DOHH2 (cell line): ENCODE measurements around the gene TMTC2.
A peak's percentile ranks its signal among the peaks of the same experiment; 100 is the strongest.

Experiments used
- H3F3A ChIP-seq: fragments of 200-600 bp; sonication (generic), shearing (Covaris generic); 2 replicates; pipeline ENCODE4 v1.6.0; 2016; ENCODE audit warnings: antibody characterized with exemption, mild to moderate bottlenecking; ENCODE audit not compliant: control insufficient read depth, insufficient read depth
- H3K27ac ChIP-seq: fragments of 200-600 bp; sonication (generic); 2 replicates; pipeline ENCODE4 v1.5.1; 2014; ENCODE audit warnings: low read depth, mild to moderate bottlenecking, low read length, moderate library complexity
- H3K27me3 ChIP-seq: fragments of 200-600 bp; sonication (generic); 2 replicates; pipeline ENCODE4 v1.6.1; 2014; ENCODE audit warnings: mild to moderate bottlenecking, low read length, mixed read lengths; ENCODE audit not compliant: control insufficient read depth
- H3K36me3 ChIP-seq: fragments of 200-600 bp; sonication (generic); 2 replicates; pipeline ENCODE4 v1.6.1; 2014; ENCODE audit warnings: mild to moderate bottlenecking, low read length, moderate library complexity, mixed read lengths; ENCODE audit not compliant: control insufficient read depth
- H3K4me1 ChIP-seq: fragments of 200-600 bp; sonication (generic); 2 replicates; pipeline ENCODE4 v1.6.1; 2014; ENCODE audit warnings: mild to moderate bottlenecking, low read length, mixed read lengths; ENCODE audit not compliant: control insufficient read depth
- H3K4me2 ChIP-seq: fragments of 200-600 bp; sonication (generic); 2 replicates; pipeline ENCODE4 v1.6.0; 2014; ENCODE audit warnings: mild to moderate bottlenecking, low read length, moderate library complexity
- H3K4me3 ChIP-seq: fragments of 200-600 bp; sonication (generic); 2 replicates; pipeline ENCODE4 v1.5.1; 2014; ENCODE audit warnings: mild to moderate bottlenecking, low read length, mixed read lengths
- H3K79me2 ChIP-seq: fragments of 200-600 bp; sonication (generic); 2 replicates; pipeline ENCODE4 v1.6.1; 2014; ENCODE audit warnings: mild to moderate bottlenecking, low read length, mixed read lengths; ENCODE audit not compliant: control insufficient read depth
- H3K9me2 ChIP-seq: fragments of 200-600 bp; sonication (generic); replicated peaks from 2 replicates; pipeline ENCODE4 v1.6.1; 2014; ENCODE audit warnings: mild to moderate bottlenecking, low read length, mixed read lengths; ENCODE audit not compliant: control insufficient read depth
- H3K9me3 ChIP-seq: fragments of 200-600 bp; sonication (generic); 2 replicates; pipeline ENCODE4 v1.6.1; 2014; ENCODE audit warnings: antibody characterized with exemption, low read length, mixed read lengths; ENCODE audit not compliant: control insufficient read depth, insufficient read depth
- H4K20me1 ChIP-seq: fragments of 200-600 bp; sonication (generic); 2 replicates; pipeline ENCODE4 v1.6.0; 2014; ENCODE audit warnings: low read depth, mild to moderate bottlenecking, antibody characterized with exemption, low read length, moderate library complexity; ENCODE audit not compliant: control insufficient read depth, insufficient read depth
- CTCF ChIP-seq: fragments of 200-600 bp; sonication (generic); IDR thresholded peaks from one replicate; pipeline ENCODE4 v1.5.1; 2014; ENCODE audit warnings: antibody characterized with exemption, mild to moderate bottlenecking, low read depth, low read length; ENCODE audit not compliant: poor library complexity, severe bottlenecking
- EZH2phosphoT487 ChIP-seq: fragments of 200-600 bp; sonication (generic); IDR thresholded peaks from 2 replicates; pipeline ENCODE4 v1.6.1; 2017; ENCODE audit warnings: borderline replicate concordance, mild to moderate bottlenecking, antibody characterized with exemption, low read length, moderate library complexity, mixed read lengths

Gene TMTC2

DNA sequence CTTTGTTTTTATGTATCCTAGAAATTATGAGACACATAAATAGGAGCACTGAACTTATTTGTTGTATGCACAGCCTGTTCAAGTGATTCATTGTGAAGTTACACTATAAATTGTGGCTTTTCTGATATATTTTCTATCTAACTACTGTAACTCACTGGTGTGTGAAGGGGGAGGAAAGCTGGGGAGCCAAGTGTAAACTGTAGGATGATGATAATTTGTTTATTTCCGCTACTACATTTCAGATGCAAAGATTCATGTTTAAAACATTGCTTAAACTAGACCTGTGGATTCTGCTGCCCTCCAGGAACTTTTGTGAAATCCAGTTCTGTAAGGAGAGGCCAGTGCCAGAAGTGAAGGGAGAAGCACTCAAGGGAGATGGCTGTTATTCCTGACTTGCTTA lies 3.3 kb downstream of the TMTC2 start:
- peaks cover 5% of the 10 kb centered on the region for H3K79me2 ChIP-seq
- peaks cover 25% of the 10 kb centered on the region for H3K4me1 ChIP-seq
- H3K9me3 ChIP-seq, result no peaks in the 10 kb centered on the region
- H3K36me3 ChIP-seq, result no peaks in the 10 kb centered on the region
- H3K4me2 ChIP-seq, result peak overlapping the region; percentile 28; the same call in 1 of the 2 replicates
- TF ChIP-seq EZH2phosphoT487 (no peak), CTCF (no peak)
- no peaks in the 10 kb centered on the region for H3K9me2 ChIP-seq
- H3F3A ChIP-seq, result no peaks in the 10 kb centered on the region
- no peaks in the 10 kb centered on the region for H4K20me1 ChIP-seq
- H3K27me3 ChIP-seq, result no peaks in the 10 kb centered on the region; the same call in 1 of the 2 replicates
- no peak overlapping the region for H3K27ac ChIP-seq
- H3K4me3 ChIP-seq, result no peak overlapping the region

DNA sequence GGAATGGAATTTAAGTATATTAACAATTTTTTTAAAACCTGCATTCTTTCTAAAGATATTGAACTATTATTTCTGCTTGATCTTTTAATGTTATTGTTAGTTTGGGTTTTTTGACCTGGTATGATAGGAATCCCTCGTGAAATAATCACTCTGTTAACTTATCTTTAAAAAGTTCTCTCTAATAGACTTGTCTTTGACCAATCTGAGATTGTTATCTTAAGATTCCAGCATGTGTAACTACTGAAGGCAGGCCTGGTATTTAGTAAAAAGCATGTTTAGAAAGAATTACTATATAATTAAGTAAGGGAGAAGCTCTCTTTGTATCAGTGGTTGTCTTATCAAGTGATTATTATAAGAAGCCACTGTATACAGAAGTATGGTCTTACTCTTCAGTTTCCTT lies 4.8 kb downstream of the TMTC2 start:
- Histone ChIP-seq H3K27me3 (no peaks in the 10 kb centered on the region; the same call in 1 of the 2 replicates), H3F3A (no peaks in the 10 kb centered on the region), H3K4me3 (no peak overlapping the region), H3K27ac (no peak overlapping the region), H3K79me2 (peaks cover 5% of the 10 kb centered on the region), H3K4me2 (no peak overlapping the region), H3K9me3 (no peaks in the 10 kb centered on the region), H3K4me1 (peaks cover 18% of the 10 kb centered on the region), H4K20me1 (no peaks in the 10 kb centered on the region), H3K9me2 (no peaks in the 10 kb centered on the region), H3K36me3 (no peaks in the 10 kb centered on the region)
- TF ChIP-seq EZH2phosphoT487 (no peak), CTCF (no peak)

DNA sequence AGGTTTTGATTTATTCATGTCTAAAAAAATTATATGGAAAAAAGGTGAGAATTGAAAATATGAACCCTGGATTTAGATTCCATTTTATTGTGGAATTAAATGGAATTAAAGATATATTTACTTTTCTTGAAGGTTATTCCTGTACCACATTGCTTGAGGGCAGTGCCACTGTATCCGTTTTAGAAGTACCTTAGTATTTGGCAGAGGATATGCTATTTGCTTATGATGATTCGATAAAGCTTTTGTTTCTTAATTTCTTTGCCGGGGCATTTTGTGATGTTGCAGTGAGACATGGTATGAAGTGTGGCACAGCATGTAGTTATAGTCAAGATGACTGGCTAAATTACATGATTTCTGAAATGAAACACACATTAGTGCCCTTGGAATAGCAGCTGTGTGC lies 7.6 kb downstream of the TMTC2 start:
- no peaks in the 10 kb centered on the region for H3K9me3 ChIP-seq
- H3K4me1 ChIP-seq, result peaks cover 7% of the 10 kb centered on the region
- H3K4me3 ChIP-seq, result no peak overlapping the region
- no peaks in the 10 kb centered on the region for H3K27me3 ChIP-seq
- no peaks in the 10 kb centered on the region for H3K9me2 ChIP-seq
- no peaks in the 10 kb centered on the region for H3F3A ChIP-seq
- H3K4me2 ChIP-seq, result no peak overlapping the region
- H3K79me2 ChIP-seq, result no peaks in the 10 kb centered on the region
- H3K36me3 ChIP-seq, result no peaks in the 10 kb centered on the region
- TF ChIP-seq CTCF, result no peak
- no peaks in the 10 kb centered on the region for H4K20me1 ChIP-seq
- no peak overlapping the region for H3K27ac ChIP-seq

GRCh38 chr12:82694970-82695369 lies 8.3 kb downstream of the TMTC2 start:
- H3K4me3 ChIP-seq, result no peak overlapping the region
- H3K36me3 ChIP-seq, result no peaks in the 10 kb centered on the region
- no peak overlapping the region for H3K4me2 ChIP-seq
- H3K27ac ChIP-seq, result no peak overlapping the region
- H3F3A ChIP-seq, result no peaks in the 10 kb centered on the region
- H3K9me2 ChIP-seq, result no peaks in the 10 kb centered on the region
- TF ChIP-seq CTCF (no peak), EZH2phosphoT487 (no peak)
- peaks cover 2% of the 10 kb centered on the region for H3K4me1 ChIP-seq
- H3K27me3 ChIP-seq, result no peaks in the 10 kb centered on the region
- H4K20me1 ChIP-seq, result no peaks in the 10 kb centered on the region
- H3K79me2 ChIP-seq, result no peaks in the 10 kb centered on the region
- H3K9me3 ChIP-seq, result no peaks in the 10 kb centered on the region
